ENCODE data around the gene CHRND. TPM values are rescaled to one million over a fixed set of nuclear protein-coding genes. Genes with fewer than 3 reads are reported as not detected.

CHRND gene
- total RNA-seq, 1 donor from 2014 or later, result not detected

- ATAC-seq (no peak), DNase-seq (peak; percentile 56)
- intact Hi-C loops (cut with DNase I), result no loop called here
- Histone ChIP-seq H3K27me3 (peaks cover 19% of the 10 kb centered on the region), H3K4me1 (no peaks in the 10 kb centered on the region), H3K27ac (no peak overlapping the region), H3K36me3 (no peaks in the 10 kb centered on the region), H3K4me3 (no peak overlapping the region), H3K9me3 (no peaks in the 10 kb centered on the region)
- no peak for TF ChIP-seq CTCF (IDR thresholded peaks at IDR 0.05)
Observed at GRCh38 chr2:232480201-232481190, 45.5 kb upstream of the CHRND start.

GRCh38 chr2:232481322-232482140 lies 44.4 kb upstream of the CHRND start:
- H3K27ac ChIP-seq, result no peak overlapping the region
- no peak for TF ChIP-seq CTCF (IDR thresholded peaks at IDR 0.05)
- DNase-seq (peak; percentile 44), ATAC-seq (no peak)
- H3K36me3 ChIP-seq, result no peaks in the 10 kb centered on the region
- H3K9me3 ChIP-seq, result no peaks in the 10 kb centered on the region
- H3K4me3 ChIP-seq, result no peak overlapping the region
- no peaks in the 10 kb centered on the region for H3K4me1 ChIP-seq
- intact Hi-C loops (cut with DNase I), result no loop called here
- peaks cover 29% of the 10 kb centered on the region for H3K27me3 ChIP-seq

- Histone ChIP-seq H3K4me1 (peaks cover 5% of the 10 kb centered on the region), H3K27ac (no peak overlapping the region), H3K9me3 (no peaks in the 10 kb centered on the region), H3K27me3 (peaks cover 39% of the 10 kb centered on the region), H3K4me3 (no peak overlapping the region), H3K36me3 (no peaks in the 10 kb centered on the region)
- no peak for ATAC-seq
- no peak for TF ChIP-seq CTCF (IDR thresholded peaks at IDR 0.05)
- intact Hi-C loops (cut with DNase I), result no loop called here
- peak; percentile 55 for DNase-seq
Observed at GRCh38 chr2:232482301-232483238, 43.4 kb upstream of the CHRND start.

GRCh38 chr2:232483311-232483922 lies 42.5 kb upstream of the CHRND start:
- Histone ChIP-seq H3K27ac (no peak overlapping the region), H3K4me1 (peaks cover 5% of the 10 kb centered on the region), H3K9me3 (no peaks in the 10 kb centered on the region), H3K36me3 (no peaks in the 10 kb centered on the region), H3K4me3 (no peak overlapping the region), H3K27me3 (peaks cover 46% of the 10 kb centered on the region)
- ATAC-seq (no peak), DNase-seq (peak; percentile 50)
- intact Hi-C loops (cut with DNase I), result no loop called here
- TF ChIP-seq CTCF (IDR thresholded peaks at IDR 0.05), result no peak
